ENCODE data around the gene DLG5. TPM values are rescaled to one million over a fixed set of nuclear protein-coding genes. Genes with fewer than 3 reads are reported as not detected.

The DLG5 gene, protein sequence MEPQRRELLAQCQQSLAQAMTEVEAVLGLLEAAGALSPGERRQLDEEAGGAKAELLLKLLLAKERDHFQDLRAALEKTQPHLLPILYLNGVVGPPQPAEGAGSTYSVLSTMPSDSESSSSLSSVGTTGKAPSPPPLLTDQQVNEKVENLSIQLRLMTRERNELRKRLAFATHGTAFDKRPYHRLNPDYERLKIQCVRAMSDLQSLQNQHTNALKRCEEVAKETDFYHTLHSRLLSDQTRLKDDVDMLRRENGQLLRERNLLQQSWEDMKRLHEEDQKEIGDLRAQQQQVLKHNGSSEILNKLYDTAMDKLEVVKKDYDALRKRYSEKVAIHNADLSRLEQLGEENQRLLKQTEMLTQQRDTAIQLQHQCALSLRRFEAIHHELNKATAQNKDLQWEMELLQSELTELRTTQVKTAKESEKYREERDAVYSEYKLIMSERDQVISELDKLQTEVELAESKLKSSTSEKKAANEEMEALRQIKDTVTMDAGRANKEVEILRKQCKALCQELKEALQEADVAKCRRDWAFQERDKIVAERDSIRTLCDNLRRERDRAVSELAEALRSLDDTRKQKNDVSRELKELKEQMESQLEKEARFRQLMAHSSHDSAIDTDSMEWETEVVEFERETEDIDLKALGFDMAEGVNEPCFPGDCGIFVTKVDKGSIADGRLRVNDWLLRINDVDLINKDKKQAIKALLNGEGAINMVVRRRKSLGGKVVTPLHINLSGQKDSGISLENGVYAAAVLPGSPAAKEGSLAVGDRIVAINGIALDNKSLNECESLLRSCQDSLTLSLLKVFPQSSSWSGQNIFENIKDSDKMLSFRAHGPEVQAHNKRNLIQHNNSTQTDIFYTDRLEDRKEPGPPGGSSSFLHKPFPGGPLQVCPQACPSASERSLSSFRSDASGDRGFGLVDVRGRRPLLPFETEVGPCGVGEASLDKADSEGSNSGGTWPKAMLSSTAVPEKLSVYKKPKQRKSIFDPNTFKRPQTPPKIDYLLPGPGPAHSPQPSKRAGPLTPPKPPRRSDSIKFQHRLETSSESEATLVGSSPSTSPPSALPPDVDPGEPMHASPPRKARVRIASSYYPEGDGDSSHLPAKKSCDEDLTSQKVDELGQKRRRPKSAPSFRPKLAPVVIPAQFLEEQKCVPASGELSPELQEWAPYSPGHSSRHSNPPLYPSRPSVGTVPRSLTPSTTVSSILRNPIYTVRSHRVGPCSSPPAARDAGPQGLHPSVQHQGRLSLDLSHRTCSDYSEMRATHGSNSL (N-terminal part only)
- total RNA-seq (2022) (126 and 127 TPM in 2 replicates), Bru-seq, nascent RNA (percentile 86 among the genes with signal in this experiment), BruChase-seq, experiment 1, labeled RNA remaining after a 6-hour chase (percentile 89 among the genes with signal in this experiment), BruChase-seq, experiment 2, labeled RNA remaining after a 2-hour chase (percentile 84 among the genes with signal in this experiment)
- long read RNA-seq, full-length matches to known transcripts: 16 of 192 reads
- long read RNA-seq, partial matches to known transcripts: 92 of 192 reads
- long read RNA-seq, other reads (novel, unspliced or antisense): 84 of 192 reads

DNA sequence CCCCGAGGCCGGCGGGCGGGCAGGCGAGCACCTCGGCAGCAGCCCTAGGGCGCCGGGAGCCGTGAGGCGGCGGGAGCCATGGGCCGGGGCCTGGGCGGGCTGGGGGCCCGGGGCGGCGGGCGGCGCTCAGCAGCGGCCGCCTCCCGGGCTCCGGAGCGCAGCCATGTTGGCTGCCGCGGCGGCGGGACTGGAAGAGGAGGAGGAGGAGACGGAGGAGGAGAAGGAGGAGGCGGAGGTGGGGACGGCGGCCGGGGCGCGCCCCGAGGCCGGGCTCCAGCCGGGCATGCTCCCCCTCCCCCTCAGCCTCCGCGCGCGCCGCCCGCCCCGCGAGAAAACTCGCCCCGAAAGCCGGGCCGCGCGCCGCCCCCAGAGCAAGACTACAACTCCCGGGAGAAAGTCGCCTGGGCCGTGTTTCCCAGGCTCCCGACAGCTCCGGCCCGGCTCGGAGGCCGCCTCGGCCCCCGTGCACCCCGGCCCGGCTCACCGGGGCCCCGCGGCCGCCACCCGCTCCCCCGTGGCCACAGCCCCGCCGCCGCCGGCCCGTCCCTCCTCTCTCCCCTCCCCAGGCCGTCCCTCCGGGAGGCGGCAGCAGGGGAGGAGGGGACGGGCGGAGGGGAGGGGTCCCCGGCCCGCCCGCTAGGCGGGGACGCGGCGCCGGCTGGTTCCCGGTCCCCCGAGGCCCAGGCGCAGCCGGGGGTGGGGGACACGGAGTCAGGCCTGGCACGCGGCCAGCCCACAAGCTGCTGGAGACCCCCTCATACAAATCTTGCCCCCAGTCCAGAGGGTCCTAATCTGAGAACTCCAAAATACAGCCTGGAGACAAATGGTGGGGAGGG is at the start of gene DLG5:
Gene DLG5, minus strand, starts transcription at position 190 of the 836 bp plus-strand sequence. CDS start 235 bp downstream, outside the sequence.
- Mint-ChIP-seq H3K9me3 (ENCODE audit: unreplicated experiment) (no peaks in the 10 kb centered on the region), H3K4me1 (ENCODE audit: insufficient read depth, unreplicated experiment) (peaks cover 29% of the 10 kb centered on the region), H3K4me3 (ENCODE audit: unreplicated experiment) (peak within 1 kb of the TSS; percentile 90), H3K36me3 (ENCODE audit: insufficient read depth, unreplicated experiment) (peaks cover 22% of the 10 kb centered on the region), H3K27ac (ENCODE audit: low read depth, unreplicated experiment) (peak within 1 kb of the TSS; percentile 80), H3K27me3 (ENCODE audit: insufficient read depth, unreplicated experiment) (no peaks in the 10 kb centered on the region)
- CTCF ChIA-PET: interaction anchor here (0.5 to 2.1 kb wide), 13 partner anchors 16 to 93 kb away, joined by 3 to 7 read pairs (median 3); no protein-coding TSS in a partner anchor
- POLR2A ChIA-PET: interaction anchor here (0.6 to 6.4 kb wide), 22 partner anchors 13 to 1905 kb away, joined by 3 to 79 read pairs (median 7); partner anchors contain the start of gene POLR3A
- intact Hi-C loops (cut with micrococcal nuclease): loop anchor here (1.0 to 10.0 kb wide), 3 partner anchors 46 to 80 kb away; no protein-coding TSS in a partner anchor
- TF ChIP-seq, protein P1, sequence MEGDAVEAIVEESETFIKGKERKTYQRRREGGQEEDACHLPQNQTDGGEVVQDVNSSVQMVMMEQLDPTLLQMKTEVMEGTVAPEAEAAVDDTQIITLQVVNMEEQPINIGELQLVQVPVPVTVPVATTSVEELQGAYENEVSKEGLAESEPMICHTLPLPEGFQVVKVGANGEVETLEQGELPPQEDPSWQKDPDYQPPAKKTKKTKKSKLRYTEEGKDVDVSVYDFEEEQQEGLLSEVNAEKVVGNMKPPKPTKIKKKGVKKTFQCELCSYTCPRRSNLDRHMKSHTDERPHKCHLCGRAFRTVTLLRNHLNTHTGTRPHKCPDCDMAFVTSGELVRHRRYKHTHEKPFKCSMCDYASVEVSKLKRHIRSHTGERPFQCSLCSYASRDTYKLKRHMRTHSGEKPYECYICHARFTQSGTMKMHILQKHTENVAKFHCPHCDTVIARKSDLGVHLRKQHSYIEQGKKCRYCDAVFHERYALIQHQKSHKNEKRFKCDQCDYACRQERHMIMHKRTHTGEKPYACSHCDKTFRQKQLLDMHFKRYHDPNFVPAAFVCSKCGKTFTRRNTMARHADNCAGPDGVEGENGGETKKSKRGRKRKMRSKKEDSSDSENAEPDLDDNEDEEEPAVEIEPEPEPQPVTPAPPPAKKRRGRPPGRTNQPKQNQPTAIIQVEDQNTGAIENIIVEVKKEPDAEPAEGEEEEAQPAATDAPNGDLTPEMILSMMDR (IDR thresholded peaks at IDR 0.05; ENCODE audit: unreplicated experiment): no peak
- DNase-seq (ENCODE audit: unreplicated experiment): peak; percentile 61
- no TSS peak for BruUV-seq (replicated peaks)

DNA sequence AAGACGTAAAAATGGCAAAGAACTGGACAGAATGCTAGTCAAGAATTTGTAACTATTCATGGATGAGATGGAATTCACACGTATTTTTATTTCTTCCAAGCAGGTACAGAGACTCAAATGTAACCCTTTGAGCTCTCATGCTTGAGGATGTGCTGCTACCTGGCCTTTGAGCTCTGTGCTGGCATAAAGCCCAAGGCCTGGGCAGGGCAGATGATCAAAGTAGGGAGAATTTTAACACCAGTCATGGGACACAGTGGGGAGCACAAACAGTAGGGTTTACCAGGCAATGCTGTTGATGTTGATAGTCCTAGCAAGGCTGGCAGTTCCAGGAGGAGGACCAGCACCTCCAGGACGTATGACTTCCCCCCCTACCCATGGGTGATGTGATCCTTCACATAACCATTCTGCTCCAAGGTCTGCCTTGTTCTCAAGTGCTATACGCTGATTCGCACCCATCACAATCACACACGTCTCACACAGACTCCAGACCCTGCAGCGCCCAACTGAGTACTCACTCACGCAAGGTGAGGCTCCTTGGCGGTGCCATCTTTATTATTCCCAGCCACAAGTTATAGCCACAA is 48.6 kb upstream of the DLG5 start:
- TF ChIP-seq, protein P1 (IDR thresholded peaks at IDR 0.05; ENCODE audit: unreplicated experiment): no peak
- H3K9me3 Mint-ChIP-seq (ENCODE audit: unreplicated experiment): no peaks in the 10 kb centered on the region
- H3K27me3 Mint-ChIP-seq (ENCODE audit: insufficient read depth, unreplicated experiment): no peaks in the 10 kb centered on the region
- peaks cover 52% of the 10 kb centered on the region for H3K36me3 Mint-ChIP-seq (ENCODE audit: insufficient read depth, unreplicated experiment)
- POLR2A ChIA-PET: interaction anchor here (0.8 to 2.2 kb wide), 9 partner anchors 8 to 155 kb away, joined by 3 to 11 read pairs (median 5); no protein-coding TSS in a partner anchor
- intact Hi-C loops (cut with micrococcal nuclease): no loop called here
- BruUV-seq (replicated peaks): TSS peak; percentile 4
- CTCF ChIA-PET: interaction anchor here (0.6 to 2.3 kb wide), 20 partner anchors 11 to 284 kb away, joined by 3 to 13 read pairs (median 4); no protein-coding TSS in a partner anchor
- DNase-seq (ENCODE audit: unreplicated experiment): no peak
- peaks cover 14% of the 10 kb centered on the region for H3K4me1 Mint-ChIP-seq (ENCODE audit: insufficient read depth, unreplicated experiment)
- H3K27ac Mint-ChIP-seq (ENCODE audit: low read depth, unreplicated experiment): no peak overlapping the region
- no peak overlapping the region for H3K4me3 Mint-ChIP-seq (ENCODE audit: unreplicated experiment)

Measured in MCF 10A (cell line).